Loucy (cell line): Measurements from ENCODE around the gene SMYD5.

Experiments used
- EZH2phosphoT487 ChIP-seq: fragments of 200-600 bp; IDR thresholded peaks from 2 replicates; pipeline ENCODE4 v1.6.1; 2018; ENCODE audit warnings: antibody characterized with exemption, mild to moderate bottlenecking, moderate library complexity, borderline replicate concordance
- TF ChIP-seq, protein P1 (sequence below): fragments of 200-600 bp; sonication (generic); conservative IDR thresholded peaks from 2 replicates; pipeline ENCODE4 v1.5.1; 2014; ENCODE audit warnings: mild to moderate bottlenecking, antibody characterized with exemption, low read length

DNA sequence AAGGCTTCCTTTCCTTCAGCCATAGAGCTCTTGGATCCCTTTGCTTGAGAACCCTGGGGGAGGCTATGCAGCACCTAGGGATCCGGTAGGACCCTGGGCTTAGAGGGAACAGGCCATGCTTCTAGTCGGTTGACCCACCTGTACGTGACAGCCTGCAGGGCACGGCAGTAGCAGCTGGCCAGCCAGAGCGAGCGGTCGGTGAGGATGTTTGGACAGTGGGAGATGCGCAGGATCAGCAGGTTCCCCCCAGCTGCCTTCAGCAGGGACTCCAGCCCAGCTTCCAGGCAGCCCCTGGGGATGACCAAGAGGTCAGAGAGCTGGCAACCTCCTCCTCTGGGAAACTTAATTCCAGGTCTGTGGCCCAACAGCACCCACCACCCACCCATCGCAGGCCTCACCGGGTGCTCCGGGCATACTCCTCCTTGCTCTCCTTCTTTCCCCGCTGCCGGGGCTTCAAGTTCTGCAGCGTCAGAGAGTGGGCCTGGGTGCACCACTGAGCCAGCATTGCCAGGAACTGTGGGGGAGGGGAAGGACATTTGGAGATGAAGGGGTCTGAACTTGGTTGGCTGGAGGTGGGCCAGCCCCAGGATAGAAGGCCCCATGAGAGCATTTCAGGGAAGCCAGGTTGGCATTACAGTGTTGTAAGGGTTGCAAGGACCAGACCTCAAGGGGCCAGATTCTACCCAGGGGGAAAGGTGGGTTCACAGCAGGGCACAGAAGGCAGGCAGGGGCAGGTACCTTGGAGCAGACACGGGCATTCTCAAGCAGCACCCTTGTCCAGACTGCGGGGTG is 49.7 kb downstream of the SMYD5 start:
- TF ChIP-seq, protein P1, sequence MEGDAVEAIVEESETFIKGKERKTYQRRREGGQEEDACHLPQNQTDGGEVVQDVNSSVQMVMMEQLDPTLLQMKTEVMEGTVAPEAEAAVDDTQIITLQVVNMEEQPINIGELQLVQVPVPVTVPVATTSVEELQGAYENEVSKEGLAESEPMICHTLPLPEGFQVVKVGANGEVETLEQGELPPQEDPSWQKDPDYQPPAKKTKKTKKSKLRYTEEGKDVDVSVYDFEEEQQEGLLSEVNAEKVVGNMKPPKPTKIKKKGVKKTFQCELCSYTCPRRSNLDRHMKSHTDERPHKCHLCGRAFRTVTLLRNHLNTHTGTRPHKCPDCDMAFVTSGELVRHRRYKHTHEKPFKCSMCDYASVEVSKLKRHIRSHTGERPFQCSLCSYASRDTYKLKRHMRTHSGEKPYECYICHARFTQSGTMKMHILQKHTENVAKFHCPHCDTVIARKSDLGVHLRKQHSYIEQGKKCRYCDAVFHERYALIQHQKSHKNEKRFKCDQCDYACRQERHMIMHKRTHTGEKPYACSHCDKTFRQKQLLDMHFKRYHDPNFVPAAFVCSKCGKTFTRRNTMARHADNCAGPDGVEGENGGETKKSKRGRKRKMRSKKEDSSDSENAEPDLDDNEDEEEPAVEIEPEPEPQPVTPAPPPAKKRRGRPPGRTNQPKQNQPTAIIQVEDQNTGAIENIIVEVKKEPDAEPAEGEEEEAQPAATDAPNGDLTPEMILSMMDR: no peak
- no peak for TF ChIP-seq EZH2phosphoT487
